ENCODE measurements around the gene MED15.
A peak's percentile ranks its signal among the peaks of the same experiment; 100 is the strongest.
"Not testable (repeated sequence)": the region's sequence is repeated elsewhere in the genome, so short reads cannot be mapped to it uniquely, and the experiment has no call there.

MED15 gene

DNA sequence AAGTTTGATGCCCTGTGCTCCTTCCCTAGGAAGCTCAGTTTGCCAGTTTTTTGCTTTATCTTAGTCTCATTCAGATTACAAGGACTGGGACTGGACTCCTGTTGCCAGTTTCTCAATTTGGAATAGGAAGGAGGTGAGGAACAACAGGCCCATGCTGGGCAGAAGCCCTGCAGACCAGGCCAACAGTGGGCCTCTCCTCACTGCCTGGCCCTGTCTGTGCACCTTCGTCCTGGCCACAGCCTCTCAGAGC, 23.7 kb downstream of the MED15 start:
- no peak for DNase-seq (ENCODE audit: low read depth in 1 of 2, low spot score in 1 of 2)

DNA sequence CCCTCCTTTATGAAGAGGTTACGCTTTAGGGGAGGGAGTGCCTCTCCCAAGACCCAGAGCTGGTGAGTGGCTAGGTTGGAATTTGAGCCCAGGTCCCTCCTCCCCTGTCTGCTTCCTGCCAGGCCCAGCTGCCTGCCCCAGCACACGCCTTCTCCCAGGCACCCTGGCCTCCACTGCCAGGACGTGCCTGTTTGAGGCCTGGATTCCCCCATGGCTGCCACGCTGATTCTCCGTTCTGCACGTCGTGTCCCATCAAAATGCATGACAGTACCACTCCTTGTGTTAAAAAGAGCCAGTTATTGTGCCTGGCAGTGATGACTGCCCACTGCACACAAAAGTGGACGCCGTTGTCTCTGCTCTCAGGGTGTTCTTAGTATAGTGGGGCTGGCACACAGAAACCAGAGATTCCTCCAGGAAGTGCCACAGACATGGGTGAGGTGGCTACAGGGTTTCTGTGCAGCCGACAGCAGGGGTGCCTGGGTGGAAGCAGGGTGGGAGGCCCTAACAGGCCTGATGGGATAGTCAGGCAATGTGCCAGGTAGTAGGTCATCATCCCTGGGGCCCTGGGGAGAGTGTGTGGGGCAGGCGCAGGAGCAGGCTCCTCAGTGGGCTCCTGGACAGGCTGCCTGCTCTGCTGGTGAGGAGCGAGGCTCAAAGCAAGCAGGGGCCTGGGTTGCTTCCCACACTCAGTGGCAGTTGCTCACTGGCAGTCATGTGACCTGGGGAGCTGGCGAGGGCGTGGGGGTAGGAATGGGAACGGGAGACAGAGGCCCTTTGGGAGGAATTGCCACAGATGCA, 24.2 kb downstream of the MED15 start:
- no peak for DNase-seq (ENCODE audit: low read depth in 1 of 2, low spot score in 1 of 2)

DNA sequence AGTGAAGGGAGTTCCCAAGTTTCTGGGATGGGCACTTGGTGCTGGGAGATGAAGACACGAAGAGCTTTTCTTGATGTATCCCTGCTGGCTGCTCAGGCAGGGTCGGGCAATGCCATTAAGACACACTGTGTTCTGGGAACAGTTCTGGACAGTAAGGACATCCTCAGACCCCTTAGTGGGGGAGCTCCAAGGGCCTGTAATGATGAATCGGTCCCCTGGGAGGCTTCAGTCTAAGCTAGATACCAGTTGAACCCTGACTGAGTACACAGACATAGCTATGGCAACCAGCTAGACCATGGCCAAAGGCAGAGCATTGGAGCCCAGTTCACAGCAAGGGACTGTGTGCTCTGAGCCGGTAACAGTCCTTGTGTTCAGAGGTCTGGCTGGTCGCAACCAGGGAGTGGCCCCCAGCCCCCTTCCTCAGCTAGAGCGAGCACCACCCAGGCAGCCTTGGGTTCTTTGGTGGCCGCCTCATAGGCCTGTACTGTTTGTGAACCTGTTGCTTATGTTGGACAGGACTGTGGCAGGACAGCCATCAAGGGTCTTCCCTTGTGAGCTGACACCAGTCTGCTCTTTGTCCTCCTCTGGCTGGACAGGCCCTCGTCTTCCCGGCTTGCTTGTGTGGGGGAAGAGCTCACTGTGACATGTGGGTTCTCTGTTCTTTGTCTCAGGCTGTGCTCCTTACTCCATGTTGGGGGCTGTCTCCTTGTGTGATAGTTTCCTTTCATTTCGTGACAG, 25.0 kb downstream of the MED15 start:
- no peak for DNase-seq (ENCODE audit: low read depth in 1 of 2, low spot score in 1 of 2)

DNA sequence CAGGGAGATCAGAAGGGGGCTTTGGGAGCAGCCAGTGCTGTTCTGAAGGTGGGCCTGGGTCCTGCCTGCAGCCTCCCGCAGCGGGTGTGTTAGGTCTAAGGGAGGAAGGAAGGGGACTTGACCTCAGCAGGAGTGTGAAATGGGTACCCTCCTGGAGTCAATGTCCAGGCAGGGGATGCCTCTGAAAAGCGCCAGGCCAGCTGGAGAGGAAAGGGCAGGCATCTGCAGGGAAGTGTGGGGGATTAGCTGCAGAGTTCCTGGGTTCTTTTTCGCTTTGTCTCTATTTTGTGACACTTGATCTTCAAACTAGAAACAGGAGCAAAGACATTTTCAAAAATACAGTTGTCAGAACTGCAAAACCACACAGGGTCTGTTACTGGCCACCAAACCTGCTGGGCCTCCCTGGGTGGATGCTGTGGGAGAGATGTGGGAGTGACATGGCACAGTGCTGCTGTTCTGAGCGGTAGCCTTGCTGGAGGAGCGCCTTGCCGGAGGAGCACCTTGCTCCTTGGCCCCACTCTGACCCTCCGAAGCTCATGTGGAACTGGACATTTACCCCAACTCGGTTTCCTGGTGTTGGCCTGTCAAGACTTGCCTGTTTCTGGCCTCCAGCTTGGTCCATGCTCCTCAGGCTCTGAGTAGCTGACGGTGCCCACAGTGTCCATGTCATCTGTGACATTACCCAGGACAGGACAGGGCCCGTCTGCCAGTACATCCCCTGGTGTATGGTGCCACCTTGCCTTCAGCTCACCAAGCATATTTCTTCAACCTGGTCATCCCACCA, 25.9 kb downstream of the MED15 start:
- no peak for DNase-seq (ENCODE audit: low read depth in 1 of 2, low spot score in 1 of 2)

DNA sequence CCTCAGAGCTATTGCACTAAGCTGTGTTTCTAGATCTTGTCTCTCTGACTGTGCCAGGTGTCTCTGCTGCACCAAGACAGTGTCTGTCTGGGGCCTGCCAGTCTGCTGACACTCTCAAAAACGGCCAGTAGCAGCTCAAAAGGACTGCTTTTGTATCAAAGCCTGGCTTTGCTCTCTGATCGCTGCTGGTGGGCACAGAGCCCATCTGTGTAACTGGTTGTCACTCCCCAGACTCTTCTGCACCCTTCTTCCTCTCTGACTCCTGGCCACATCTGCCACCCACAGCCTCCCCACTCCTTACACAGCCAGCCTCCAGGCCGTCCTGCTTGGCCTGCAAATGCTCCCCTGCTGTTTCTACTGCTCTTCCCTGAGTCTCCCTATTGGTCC, 26.5 kb downstream of the MED15 start:
- no peak for DNase-seq (ENCODE audit: low read depth in 1 of 2, low spot score in 1 of 2)

DNA sequence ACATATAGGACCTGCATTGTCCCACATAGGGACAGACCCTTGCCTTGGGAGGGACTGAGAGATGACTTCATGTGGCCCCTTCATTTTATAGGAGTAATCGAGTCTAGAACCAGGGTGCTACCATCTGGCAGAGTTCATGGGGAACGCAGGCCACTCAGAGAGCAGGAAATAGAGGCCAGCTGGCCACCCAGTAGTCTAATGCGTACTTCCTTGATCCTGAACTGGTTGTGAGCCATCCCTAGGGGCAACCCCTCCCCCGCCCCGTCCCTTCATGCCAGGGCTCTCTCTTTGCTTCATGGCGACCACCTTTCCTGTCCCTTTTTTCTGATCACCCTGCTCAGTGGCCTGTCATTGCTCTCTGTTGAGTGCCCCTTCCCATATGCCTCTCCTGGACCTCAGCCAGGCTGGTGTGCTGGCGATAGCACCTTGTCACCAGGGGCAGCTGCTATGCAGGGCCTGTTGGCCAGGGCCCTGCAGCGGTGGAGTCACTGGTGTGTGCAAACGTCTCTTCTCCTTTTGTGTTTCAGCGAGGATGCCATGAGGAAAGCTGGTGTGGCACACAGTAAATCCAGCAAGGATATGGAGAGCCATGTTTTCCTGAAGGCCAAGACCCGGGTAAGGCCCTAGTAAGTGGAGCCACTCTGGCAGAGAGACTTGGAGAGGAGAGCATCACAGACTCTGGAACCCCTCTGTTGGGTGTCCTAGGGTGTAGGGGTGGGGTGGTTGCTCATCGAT, 29.3 kb downstream of the MED15 start:
- DNase-seq (ENCODE audit: low read depth in 1 of 2, low spot score in 1 of 2): no peak

DNA sequence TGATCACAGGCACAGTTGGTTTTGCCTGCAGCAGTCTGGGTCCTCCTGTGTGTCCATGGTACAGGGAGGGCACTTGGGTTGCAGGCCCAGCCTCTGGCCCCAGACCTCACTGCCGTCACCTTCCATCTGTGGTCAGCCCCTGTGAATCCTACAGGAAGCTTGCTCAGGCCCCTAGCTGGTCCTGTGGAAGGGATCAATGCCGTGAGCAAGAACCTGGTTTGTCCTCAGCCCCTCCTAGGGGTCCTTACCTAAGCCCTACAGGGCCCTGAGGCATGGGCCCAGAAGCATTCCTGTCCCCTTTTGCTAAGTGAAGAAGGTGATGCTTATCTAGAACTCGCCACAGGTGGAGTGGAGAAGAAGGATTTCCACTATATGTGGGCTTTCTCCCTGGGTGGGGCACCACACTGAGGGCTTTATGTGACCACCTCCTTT, 29.9 kb downstream of the MED15 start:
- no peak for DNase-seq (ENCODE audit: low read depth in 1 of 2, low spot score in 1 of 2)

DNA sequence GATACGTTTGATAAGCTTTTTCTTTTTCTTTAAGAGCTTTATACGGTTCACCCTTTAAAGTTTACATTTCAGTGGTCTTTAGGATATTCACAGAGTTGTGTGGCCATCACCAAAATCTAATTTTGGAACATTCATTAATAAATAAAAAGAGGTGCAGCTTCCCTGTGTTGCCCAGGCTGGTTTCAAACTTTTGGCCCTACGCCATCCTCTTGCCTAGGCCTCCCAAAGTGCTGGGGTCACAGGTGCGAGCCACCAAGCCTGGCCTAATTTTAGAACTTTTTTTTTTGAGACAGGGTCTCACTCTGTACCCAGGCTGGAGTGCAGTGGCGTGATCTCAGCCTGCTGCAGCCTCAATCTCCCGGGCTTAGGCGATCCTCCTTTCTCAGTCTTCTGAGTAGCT, 30.6 kb downstream of the MED15 start:
- no peak for DNase-seq (ENCODE audit: low read depth in 1 of 2, low spot score in 1 of 2)

DNA sequence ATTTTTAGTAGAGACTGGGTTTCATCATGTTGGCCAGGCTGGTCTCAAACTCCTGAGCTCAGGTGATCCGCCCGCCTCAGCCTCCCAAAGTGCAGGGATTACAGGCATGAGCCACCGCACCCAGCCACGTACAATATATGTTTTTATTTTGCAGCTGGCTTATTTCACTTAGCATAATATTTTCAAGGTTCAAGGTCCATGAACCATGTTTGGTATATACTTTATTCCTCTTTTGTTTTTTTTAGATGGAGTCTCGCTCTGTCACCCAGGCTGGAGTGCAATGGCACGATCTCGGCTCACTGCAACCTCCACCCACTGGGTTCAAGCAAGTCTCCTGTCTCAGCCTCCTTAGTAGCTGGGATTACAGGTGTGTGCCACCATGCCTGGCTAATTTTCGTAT, 31.5 kb downstream of the MED15 start:
- not testable (repeated sequence) for DNase-seq (ENCODE audit: low read depth in 1 of 2, low spot score in 1 of 2)

DNA sequence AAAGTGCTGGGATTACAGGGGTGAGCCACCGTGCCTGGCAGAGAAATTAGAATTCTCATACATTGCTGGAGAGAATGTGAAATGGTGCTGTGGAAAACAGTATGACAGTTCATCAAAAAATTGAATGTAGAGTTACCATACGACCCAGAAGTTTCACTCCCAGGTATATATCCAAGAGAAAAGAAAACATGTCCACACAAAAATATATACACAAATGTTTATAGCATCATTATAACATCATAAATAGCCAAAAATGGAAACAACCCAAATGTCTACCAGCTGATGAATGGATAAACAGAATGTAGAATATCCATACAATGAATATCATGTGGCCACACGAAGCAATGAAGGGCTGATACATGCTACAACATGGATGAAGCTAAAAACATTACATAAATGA, 34.6 kb downstream of the MED15 start:
- DNase-seq (ENCODE audit: low read depth in 1 of 2, low spot score in 1 of 2): no peak

DNA sequence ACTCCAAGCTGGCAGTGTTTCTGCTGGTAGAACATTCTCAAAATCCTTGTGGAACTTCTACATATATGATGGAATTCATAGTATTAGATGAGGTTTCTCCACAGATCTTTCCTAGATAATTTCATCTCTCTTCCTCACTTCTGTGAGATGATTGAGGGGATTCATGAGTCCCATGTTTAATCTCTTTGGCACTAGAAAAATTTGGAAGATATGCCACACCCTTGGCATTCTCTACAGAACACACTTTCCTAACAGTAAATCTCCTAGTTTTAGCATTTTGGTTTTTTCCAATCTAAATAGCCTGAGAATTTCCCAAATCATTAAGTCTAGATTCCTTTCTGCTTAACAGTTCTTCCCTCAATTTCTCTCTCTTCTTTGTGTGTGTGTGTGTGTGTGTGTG, 35.3 kb downstream of the MED15 start:
- no peak for DNase-seq (ENCODE audit: low read depth in 1 of 2, low spot score in 1 of 2)

DNA sequence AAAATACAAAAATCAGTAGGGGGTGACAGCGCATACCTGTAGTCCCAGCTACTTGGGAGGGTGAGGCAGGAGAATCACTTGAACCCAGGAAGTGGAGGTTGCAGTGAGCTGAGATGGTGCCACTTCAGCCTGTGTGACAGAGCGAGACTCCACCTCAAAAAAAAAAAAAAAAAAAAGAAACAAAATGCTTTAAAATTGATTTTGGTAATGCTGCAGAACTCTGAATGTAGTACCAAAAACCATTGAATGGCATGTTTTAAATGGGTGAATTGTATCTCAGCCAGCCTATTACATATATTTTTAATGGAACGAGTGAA, 37.9 kb downstream of the MED15 start:
- not testable (repeated sequence) for DNase-seq (ENCODE audit: low read depth in 1 of 2, low spot score in 1 of 2)

DNA sequence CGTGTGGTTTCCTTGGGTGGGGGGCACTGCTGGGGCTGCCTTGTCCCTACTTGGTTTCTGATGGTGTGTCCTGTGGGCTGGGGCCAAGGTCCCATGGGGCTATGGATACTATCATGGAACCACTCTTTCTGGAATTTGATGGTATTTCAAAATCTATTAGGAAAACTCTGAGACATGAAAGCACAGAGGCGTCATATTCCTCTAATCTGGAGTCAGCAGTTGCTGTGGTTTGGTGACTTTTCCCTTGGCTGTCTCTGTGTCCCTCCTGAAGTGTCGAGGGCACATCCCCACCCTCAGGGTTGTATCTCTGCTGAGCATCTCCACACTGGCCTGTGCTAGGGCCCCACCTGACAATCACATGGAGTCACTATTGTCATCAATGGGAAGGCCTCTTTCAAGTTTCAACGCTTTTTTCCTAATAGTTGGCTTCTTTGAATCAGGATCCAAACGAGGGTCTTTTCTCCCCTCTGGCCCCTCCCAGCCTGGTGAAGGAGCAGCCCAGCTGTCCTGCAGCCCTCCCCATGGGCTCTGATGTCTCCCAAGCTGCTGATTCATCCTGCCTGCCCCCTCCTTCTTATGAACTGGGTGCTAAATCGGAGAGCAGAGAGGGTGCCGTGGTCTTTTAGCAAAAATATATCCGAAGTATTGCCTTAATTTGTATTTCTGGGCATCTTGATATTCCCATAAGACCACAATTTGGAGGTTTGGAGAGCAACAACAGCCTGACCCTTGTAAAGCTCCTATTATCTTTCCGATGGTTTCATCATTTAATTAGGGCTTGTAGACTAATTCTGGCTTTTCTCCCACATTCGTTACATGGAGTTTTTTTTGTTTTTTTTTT, 38.5 kb downstream of the MED15 start:
- no peak for DNase-seq (ENCODE audit: low read depth in 1 of 2, low spot score in 1 of 2)

DNA sequence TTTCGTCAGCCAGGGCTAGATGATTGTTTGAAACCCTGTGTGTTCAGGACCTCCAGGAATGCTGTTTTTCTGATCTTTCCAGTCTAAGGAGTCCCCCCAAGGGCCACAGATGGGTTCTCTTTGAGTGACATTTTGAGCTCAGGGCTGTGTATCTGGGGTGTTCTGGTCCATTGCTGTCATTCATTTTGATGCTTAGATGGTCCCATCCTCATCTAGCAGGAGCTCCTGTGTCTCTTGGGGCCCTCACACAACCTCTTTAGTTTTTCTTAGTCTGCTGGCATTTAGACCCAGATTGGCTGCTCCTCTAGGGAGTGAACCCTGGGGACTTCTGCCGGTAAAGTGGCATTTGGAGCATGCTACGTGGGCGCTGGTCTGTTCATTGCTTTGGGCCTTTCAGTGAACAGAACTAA, 39.1 kb downstream of the MED15 start:
- DNase-seq (ENCODE audit: low read depth in 1 of 2, low spot score in 1 of 2): no peak

DNA sequence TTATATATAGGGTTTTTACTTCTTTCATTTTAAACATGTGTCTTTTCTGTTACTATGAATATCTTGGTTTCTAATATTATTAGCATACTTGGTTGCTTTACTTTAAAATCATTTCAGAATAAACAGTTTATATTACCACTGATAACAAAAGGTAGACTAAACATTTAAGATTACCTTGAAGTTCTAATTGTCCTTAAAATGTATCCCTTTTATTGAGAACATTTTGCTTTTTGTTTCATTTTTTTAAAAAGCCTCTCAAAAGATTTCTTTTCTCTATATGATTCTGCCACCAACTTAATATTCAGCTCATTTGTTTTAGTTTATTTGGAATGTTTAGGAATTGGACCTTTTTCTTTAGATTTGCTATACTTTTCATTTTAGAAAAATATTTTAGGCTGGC, 39.6 kb downstream of the MED15 start:
- DNase-seq (ENCODE audit: low read depth in 1 of 2, low spot score in 1 of 2): no peak

DNA sequence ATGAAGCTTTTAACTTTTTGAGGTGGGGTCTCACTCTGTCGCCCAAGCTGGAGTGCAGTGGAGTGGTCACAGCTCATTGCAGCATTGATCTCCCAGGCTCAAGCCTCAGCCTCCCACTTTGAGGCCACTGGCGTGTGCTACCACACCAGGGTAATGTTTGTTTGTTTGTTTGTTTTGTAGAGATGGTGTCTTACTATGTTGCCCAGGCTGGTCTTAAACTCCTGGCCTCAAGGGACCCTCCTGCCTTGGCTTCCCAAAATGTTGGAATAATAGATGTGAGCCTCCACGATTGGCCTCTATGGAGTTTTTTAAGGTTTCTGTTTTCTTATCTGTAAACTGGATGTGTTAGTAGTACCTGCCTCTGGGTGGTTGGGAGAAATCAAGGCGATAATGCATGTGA, 41.4 kb downstream of the MED15 start:
- no peak for DNase-seq (ENCODE audit: low read depth in 1 of 2, low spot score in 1 of 2)

DNA sequence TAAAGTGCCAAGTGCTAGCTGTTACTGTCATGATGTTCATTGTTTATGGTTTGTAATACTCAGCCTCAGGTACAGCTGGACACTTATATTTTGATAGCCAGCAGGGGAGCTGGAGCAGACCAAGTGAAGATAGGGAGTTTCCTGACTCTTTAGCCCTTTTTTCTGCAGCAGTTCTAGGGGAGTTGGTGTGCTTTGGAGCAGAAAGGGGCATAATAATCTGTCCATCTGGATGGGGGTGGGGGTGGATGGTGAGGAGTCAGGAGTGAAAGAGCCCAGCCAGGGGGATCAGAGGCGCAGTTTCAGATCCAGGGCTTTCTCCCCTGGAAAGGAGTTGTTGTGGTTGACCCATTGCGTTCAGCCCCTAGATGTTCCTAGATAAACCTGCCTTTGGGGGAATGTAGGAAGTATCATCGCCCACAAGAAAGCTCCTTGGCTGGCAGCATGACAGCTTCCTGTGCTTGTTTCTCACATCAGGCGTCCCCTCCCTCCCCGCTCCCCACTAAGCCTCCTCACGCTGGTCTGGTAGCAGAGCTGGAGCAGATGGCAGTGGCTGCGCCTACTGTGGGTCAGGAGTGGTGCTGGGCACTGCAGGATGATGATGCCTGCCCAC, 41.9 kb downstream of the MED15 start:
- DNase-seq (ENCODE audit: low read depth in 1 of 2, low spot score in 1 of 2): peak in 1 of 2 donors; percentile 33

DNA sequence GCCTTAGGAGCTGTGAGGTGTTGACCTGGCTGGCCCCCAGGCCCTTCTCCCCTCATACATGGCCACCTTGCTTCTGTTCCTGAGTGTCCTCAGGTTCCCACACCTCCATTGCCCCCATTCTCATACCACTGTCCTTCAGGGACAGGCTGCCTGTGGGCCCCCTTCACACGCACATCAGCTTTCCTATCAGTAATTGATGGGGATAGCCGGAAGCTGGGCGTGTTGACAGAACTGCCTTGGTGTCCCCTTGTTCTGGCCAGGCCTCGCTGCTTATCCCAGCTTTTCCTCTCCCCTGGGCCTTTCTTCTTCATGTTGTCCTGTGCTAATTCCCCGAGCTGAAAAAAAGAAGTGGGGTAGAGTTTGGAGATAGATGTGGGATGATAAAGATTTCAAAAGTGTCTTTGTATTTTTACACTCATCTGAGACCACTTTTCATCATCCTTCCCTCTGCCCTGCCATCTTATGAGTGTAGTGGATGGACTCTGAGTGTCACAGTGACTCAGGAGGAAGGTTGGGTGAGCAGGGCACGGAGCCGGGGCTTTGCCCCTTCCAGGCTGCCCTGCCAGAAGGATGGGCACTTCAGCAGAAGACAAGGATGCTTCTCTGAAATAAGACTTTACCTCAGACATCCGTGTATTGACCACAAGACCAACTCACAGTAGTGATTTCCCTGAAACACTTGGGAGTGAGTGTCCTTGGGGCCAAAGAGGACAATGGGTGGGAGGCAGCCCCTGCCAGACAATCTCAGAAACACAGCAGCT, 42.8 kb downstream of the MED15 start:
- DNase-seq (ENCODE audit: low read depth in 1 of 2, low spot score in 1 of 2): no peak

DNA sequence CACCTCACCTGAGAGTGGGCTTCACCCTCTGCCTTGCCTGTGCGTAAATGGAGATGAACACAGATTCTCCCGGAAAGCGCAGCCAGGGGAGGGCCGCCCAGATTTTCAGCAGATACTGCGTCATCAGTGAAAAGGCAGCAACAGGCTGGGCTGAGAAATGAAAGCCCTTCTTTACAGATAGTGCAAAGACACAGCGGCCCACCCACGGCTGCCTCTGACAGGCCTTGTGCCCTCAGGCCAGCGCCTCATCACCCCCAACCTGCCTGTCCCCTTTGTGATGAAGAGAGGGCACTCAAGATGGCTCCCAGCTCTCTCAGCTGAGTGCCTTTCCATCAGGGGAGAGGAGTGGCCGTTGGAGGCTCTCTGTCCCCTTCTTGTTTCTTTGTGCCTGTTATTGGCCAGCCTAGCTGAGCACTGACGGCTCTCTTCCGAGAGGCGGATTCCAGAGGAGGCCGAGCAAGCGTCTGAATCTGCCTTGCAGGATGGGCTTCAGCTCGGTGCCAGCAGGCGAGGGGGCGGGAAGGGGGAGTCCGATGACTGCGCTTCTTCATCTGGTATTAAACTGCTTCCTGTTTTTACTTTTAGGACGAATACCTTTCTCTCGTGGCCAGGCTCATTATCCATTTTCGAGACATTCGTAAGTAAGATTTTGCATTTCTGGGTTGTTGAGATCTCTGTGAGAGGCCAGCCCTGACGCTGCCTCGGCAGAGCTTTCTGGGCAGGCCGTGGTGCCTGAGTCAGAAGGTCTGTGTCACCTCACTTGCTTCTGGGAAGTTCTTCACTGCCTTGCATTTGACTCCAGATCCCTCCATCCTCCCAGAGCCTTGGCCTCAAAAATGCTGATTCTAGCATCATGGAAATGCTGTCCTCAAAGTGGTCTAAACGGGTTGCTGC, 43.7 kb downstream of the MED15 start:
- peak in 1 of 2 donors; percentile 43 for DNase-seq (ENCODE audit: low read depth in 1 of 2, low spot score in 1 of 2)

Data from stimulated activated CD4-positive, alpha-beta T cell treated with anti-CD3 and anti-CD28 coated beads, Interleukin-15, amount 100 ng/mL, for 1 hour (primary cell).